ENCODE data around the gene GIGYF1.
A peak's percentile ranks its signal among the peaks of the same experiment; 100 is the strongest.
"Not testable (repeated sequence)": the region's sequence is repeated elsewhere in the genome, so short reads cannot be mapped to it uniquely, and the experiment has no call there.

The GIGYF1 gene

DNA sequence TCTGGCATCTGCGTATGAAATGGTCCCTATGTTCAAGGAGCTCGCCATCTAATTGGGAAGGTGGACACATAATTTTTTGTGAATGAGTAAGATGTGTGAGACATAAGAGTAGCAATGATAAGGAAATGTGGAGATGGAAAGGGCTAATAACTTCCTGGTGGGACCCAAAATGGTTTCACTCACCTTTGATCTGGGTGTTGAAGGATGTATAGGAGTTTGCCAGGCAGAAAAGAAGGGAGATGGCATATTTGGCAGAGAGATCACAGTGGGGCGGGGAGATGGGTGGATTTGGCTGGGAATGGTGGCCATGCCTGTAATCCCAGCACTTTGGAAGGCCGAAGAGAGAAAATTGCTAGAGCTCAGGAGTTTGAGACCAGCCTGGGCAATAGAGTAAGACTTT is 16.4 kb upstream of the GIGYF1 start:
- no peak for DNase-seq

- no peak for DNase-seq
Measured at GRCh38 chr7:100708395-100708794, 14.3 kb upstream of the GIGYF1 start.

DNA sequence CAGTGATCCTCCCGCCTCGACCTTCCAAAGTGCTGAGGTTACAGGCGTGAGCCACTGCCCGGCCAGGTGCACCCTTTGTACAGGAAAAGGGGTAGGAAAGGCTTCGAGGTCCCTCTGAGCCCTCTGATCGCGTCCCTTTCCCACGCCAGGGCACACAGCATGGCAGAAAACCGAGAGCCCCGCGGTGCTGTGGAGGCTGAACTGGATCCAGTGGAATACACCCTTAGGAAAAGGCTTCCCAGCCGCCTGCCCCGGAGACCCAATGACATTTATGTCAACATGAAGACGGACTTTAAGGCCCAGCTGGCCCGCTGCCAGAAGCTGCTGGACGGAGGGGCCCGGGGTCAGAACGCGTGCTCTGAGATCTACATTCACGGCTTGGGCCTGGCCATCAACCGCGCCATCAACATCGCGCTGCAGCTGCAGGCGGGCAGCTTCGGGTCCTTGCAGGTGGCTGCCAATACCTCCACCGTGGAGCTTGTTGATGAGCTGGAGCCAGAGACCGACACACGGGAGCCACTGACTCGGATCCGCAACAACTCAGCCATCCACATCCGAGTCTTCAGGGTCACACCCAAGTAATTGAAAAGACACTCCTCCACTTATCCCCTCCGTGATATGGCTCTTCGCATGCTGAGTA is 12.7 kb upstream of the GIGYF1 start:
- DNase-seq = no peak

- peak; percentile 95 to 98 (median 98) for DNase-seq
Measured at GRCh38 chr7:100705753-100706671, 12.0 kb upstream of the GIGYF1 start, which contains the start of gene POP7. TSS of gene POP7 (plus strand) at chr7:100706121. CDS start at chr7:100706831, 710 bp downstream.

DNA sequence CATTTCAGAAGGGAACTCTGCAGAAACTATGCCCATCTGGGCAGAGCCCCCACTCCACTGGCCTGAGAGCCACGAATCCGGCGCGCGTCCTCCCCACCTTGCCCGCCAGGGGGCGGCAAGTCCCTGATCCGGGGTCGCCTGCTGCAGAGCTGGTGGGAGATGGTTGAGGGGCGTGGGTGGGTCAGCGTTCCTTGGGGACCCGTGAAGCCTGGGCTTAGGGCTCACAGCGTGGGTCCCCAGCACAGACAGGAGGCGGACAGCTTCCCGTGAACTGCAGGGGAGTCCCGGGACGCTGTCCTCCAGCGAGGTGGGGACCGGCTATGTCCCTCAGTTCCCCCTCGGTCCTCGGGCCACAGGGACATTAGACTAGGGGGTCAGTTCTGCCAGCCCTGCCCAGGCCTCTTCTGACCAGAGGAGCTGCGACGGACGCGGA is 11.3 kb upstream of the GIGYF1 start:
- peak; percentile 54 to 75 (median 61) for DNase-seq

- not testable (repeated sequence) for DNase-seq
Measured at GRCh38 chr7:100701089-100701488, 7.0 kb upstream of the GIGYF1 start.

DNA sequence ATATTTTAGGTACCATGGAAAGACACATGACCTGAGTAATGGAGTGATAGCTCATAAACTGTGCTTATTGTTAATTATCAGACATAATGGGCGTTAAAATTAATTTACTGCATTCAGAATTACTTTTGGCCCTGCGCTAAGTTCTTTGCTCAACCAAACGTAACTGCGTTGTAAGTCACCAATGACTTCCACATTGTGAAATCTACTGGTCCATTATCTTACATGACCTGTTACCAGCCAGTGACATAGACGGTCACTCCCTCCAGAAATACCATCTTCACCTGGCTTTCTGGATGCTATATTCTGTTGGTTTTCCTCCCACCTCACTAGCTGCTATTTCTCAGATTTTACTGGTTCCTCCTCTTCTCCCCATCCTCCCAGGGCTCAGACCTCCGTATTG is 5.0 kb upstream of the GIGYF1 start:
- no peak for DNase-seq

DNA sequence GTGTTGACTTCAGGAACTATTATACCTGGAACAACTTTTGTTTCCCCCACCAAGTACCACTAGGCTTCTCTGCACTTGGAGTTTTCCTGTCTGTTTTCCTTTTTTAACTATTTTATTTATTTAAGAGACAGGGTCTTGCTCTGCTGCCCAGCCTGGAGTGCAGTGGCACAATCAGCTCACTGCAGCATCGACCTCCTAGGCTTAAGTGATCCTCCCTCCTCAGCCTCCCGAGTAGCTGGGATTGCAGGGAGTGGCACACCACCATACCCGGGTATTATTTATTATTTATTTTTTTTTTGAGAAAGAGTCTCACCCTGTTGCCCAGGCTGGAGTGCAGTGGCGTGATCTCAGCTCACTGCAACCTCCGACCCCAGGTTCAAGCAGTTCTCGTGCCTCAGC is 2.1 kb upstream of the GIGYF1 start:
- no peak for DNase-seq

DNA sequence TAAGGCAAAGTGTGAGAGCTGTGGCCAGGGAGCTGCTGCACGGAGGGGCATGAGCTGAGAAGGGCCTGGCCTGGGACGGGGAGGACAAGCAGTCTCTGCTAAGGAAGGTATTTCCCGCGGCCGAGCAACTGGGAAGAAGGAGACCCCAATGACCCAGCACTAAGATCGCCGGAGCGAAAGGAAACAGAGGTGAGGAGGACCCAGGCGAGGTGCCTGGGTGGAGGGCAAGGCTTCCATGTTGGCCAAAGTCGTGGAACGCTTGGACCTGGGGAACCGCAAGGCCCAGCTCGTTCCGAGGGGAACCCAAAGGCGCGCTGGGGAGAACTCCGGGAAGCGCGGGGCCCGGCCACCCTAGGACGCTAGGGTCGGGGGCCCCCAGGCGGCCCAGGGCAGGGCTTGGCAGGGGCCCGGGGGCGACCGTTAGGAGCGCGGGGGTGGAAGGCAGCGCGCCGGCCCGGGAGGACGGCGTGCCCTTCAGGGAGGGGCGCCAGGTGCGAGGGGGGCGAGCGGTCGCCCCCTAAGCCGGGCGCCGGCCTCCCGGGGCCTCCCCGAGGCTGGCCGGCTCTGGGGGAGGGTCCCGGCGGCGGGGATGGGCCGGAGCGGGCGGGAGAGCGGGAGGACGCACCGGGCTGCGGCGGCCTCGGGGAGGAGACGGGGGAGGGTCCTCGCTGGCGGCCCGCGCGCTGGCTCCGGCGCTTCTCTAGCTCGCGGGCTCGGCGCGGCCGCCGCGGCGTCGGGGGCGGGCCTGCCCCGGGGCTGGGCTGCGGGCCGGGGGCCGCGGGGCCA is 545 bp downstream of the GIGYF1 start:
- DNase-seq = peak in 1 of 5 experiments; percentile 37

- DNase-seq = no peak
Measured at GRCh38 chr7:100692578-100692961, 1.5 kb downstream of the GIGYF1 start.

DNA sequence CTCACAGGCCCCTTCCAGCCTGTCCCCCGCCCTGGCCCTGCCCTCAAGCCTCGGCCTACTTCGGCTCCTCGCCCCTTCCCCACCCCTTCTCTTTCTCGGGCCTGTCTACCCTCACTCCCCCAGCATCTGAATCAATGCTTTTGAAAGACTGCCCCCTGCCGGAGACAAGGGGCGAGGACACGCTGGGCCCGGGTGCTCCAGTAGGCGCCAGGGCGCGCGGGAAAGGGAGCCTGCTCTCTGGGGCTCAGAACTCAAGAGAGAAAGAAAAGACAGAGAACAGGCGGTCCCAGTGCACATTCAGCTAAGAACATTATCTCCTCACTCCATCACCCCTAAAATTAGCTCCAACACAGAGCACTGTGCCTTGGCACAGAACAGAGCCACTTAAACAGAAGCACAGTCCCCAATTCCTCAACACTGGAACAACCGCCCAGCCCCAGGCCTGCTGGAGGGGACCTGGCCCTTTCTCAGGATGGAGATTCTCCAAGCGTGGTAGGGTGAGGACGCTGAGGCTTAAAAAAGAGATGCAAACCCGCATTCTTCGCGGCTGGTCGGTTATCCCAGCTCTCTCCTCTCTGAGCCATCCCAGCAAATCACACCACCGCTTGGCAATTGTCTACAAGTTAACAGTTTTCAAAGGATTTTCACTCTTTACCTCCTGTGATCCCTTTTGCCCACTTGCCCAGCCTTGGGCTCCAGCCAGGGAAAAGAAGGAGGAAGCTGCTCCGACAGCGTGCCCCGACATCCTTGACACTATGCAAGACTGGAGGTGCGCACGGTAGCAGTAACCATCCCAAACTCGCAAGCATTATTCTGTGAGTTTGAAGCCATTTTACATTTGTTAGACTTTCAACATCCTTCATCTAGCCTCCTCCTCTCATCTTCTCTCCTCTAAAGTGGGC is 2.1 kb downstream of the GIGYF1 start:
- DNase-seq = peak; percentile 50 to 80 (median 72)

GRCh38 chr7:100689230-100690135 is 4.6 kb downstream of the GIGYF1 start:
- no peak for DNase-seq

GRCh38 chr7:100688326-100688860 is 5.7 kb downstream of the GIGYF1 start:
- DNase-seq = no peak

DNA sequence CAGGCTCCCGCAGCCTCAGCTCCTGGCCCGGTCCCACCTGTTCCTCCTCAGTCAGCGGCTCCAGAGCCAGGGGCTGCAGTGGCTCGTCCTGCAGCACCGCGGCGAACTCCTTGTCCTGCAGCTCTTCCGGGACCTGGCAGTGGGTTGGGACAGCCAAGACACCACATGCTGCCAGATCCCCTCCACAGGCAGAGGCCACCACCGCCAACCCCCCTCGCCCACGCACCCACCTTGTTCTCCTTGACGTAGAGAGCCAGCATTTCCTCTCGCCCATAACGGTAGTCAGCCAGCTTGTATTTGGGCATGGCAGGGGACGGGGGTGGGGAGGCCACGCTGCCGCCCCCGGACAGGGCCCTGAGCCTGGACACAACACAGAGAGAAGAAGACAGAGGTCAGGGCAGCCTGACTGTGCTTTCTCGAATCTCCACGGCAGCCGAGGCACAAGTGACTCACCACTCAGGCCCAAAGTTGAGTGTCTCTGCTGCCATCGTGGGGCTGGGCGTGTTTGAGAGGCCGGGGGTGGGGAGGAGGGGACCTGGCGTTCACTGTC is 6.2 kb downstream of the GIGYF1 start:
- no peak for DNase-seq

GRCh38 chr7:100687261-100687660 is 6.8 kb downstream of the GIGYF1 start:
- no peak for DNase-seq

- no peak for DNase-seq
Measured at GRCh38 chr7:100686822-100687211, 7.2 kb downstream of the GIGYF1 start.

DNA sequence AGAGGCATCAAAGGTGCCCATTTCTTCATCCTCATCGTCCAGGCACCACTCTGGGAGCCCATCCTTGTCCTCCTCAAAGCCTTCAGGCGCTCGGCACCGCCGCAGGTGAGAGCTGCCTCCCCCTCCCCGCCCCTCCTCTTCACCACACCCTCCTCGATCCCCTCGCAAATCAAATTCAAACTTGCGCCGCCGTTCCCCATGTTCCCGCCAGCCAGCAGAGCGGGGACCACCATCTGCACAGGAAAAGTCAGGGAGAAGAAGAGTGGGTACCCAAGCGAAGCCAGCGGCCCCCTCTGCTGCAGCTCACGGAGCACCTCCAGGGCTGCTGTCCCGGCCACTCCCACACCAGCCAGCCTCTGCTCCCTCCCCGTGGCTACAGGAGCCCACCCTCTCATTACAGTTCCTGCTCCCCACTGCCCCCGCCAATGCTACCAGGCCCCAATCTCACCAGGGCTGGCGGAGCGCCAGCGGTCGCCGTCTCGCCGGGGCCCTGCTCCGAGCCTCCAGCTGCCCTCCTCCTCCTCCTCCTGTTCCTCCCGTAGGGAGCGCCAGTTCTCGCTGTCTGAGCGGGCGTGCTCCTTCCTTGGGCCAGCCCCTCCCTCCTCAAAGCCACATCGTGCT is 7.7 kb downstream of the GIGYF1 start:
- no peak for DNase-seq

DNA sequence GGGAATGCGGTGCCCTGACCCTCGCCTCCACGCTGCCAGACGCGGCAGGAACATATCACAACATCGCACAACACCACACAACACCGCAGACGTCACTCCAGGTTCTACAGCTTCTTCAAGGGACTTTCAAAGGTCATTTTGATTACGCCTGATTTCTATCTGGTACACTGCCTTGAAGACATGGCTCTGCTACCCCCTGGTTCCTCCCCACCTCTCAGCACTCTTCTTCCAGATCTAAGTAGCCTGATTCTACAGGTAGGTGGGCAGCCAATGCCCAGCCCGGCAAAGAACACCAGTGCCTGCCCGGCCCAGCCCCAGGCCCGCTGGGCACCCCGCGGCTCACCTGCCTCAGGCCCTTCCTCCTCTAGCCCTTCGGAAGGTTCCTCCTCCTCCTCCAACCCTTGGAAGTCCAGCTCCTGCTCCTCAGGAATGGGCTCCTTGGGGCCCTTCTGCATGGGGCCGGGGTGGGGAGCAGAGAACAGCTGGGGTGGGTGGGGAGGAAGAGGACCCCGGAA is 8.4 kb downstream of the GIGYF1 start:
- DNase-seq = no peak

- DNase-seq = no peak
Measured at GRCh38 chr7:100685049-100685605, 8.9 kb downstream of the GIGYF1 start.
